RWPE2 (cell line): Measurements from ENCODE around the gene COL10A1.

Source experiments
- ATAC-seq: fragments of 200-7000 bp; cut with Tn5 transposase; 3 replicates; pipeline ENCODE4 v1.9.1; 2021; ENCODE audit warnings: low read depth
- DNase-seq: peaks from one replicate; pipeline ENCODE4 v3.0.0-alpha.2; 2020; ENCODE audit warnings: low spot score
- H3K27ac ChIP-seq: fragments of 450-650 bp; 2 replicates; pipeline ENCODE4 v1.5.1; 2017; ENCODE audit warnings: mild to moderate bottlenecking; ENCODE audit not compliant: poor library complexity, severe bottlenecking
- H3K27me3 ChIP-seq: fragments of 250-450 bp; sonication (Bioruptor Pico); 2 replicates; pipeline ENCODE4 v1.5.1; 2021; ENCODE audit warnings: mild to moderate bottlenecking, moderate library complexity; ENCODE audit not compliant: insufficient read depth, poor library complexity, severe bottlenecking
- H3K36me3 ChIP-seq: fragments of 250-450 bp; sonication (Bioruptor Pico); 2 replicates; pipeline ENCODE4 v1.5.1; 2020; ENCODE audit warnings: low read depth, mild to moderate bottlenecking, moderate library complexity
- H3K4me1 ChIP-seq: fragments of 250-450 bp; sonication (Bioruptor Pico); 2 replicates; pipeline ENCODE4 v1.5.1; 2021; ENCODE audit warnings: mild to moderate bottlenecking, moderate library complexity; ENCODE audit not compliant: insufficient read depth, poor library complexity, severe bottlenecking
- H3K4me3 ChIP-seq: fragments of 250-450 bp; sonication (Bioruptor Pico); 2 replicates; pipeline ENCODE4 v1.5.1; 2021; ENCODE audit warnings: mild to moderate bottlenecking, moderate library complexity; ENCODE audit not compliant: severe bottlenecking
- H3K9me3 ChIP-seq: fragments of 250-450 bp; sonication (Bioruptor Pico); 2 replicates; pipeline ENCODE4 v1.5.1; 2021; ENCODE audit warnings: mild to moderate bottlenecking, moderate library complexity; ENCODE audit not compliant: severe bottlenecking
- CTCF ChIP-seq: fragments of 450-650 bp; IDR thresholded peaks from one replicate; pipeline ENCODE4 v1.5.1; 2017; ENCODE audit warnings: mild to moderate bottlenecking, moderate library complexity; ENCODE audit not compliant: poor library complexity, severe bottlenecking

COL10A1 gene

GRCh38 chr6:116145803-116146675 lies 20.1 kb upstream of the COL10A1 start:
- Histone ChIP-seq H3K36me3 (0 out of 2 replicates have a peak, but pooled peaks cover 4% of the 10 kb centered on the region), H3K9me3 (no peaks in the 10 kb centered on the region), H3K27ac (no peak overlapping the region), H3K27me3 (no peaks in the 10 kb centered on the region), H3K4me3 (no peak overlapping the region), H3K4me1 (no peaks in the 10 kb centered on the region)
- DNase-seq (no peak), ATAC-seq (no peak)
- TF ChIP-seq CTCF, result no peak

- Histone ChIP-seq H3K27me3 (no peaks in the 10 kb centered on the region), H3K4me3 (no peak overlapping the region), H3K36me3 (peaks cover 4% of the 10 kb centered on the region; the same call in 1 of the 2 replicates), H3K27ac (no peak overlapping the region), H3K9me3 (no peaks in the 10 kb centered on the region), H3K4me1 (no peaks in the 10 kb centered on the region)
- DNase-seq (no peak), ATAC-seq (peak; percentile 58; the same call in 1 of the 3 replicates)
- no peak for TF ChIP-seq CTCF
Observed at GRCh38 chr6:116144605-116145004, 18.7 kb upstream of the COL10A1 start.

GRCh38 chr6:116139917-116140316 lies 14.0 kb upstream of the COL10A1 start:
- Histone ChIP-seq H3K27me3 (no peaks in the 10 kb centered on the region), H3K27ac (no peak overlapping the region), H3K4me1 (no peaks in the 10 kb centered on the region), H3K9me3 (no peaks in the 10 kb centered on the region), H3K36me3 (peaks cover 10% of the 10 kb centered on the region), H3K4me3 (no peak overlapping the region)
- ATAC-seq, result no peak
- no peak for DNase-seq
- peak; percentile 36 for TF ChIP-seq CTCF

GRCh38 chr6:116136933-116137340 lies 11.0 kb upstream of the COL10A1 start:
- no peak for ATAC-seq
- Histone ChIP-seq H3K36me3 (peaks cover 9% of the 10 kb centered on the region), H3K4me3 (no peak overlapping the region), H3K4me1 (no peaks in the 10 kb centered on the region), H3K27me3 (no peaks in the 10 kb centered on the region), H3K9me3 (no peaks in the 10 kb centered on the region), H3K27ac (no peak overlapping the region)
- TF ChIP-seq CTCF, result no peak
- DNase-seq, result no peak

- Histone ChIP-seq H3K4me1 (no peaks in the 10 kb centered on the region), H3K4me3 (no peak overlapping the region), H3K36me3 (peaks cover 9% of the 10 kb centered on the region), H3K27ac (no peak overlapping the region), H3K27me3 (no peaks in the 10 kb centered on the region), H3K9me3 (no peaks in the 10 kb centered on the region)
- TF ChIP-seq CTCF, result no peak
- ATAC-seq, result no peak
- DNase-seq, result no peak
Observed at GRCh38 chr6:116136373-116136772, 10.4 kb upstream of the COL10A1 start.
